NK-92 (cell line): ENCODE results near the gene CCDC85C.

Experiments
- DNase-seq: peaks from one replicate; lab custom pipeline; 2025; ENCODE audit not compliant: unreplicated experiment; lab: John Stamatoyannopoulos, UW

The CCDC85C gene

DNA sequence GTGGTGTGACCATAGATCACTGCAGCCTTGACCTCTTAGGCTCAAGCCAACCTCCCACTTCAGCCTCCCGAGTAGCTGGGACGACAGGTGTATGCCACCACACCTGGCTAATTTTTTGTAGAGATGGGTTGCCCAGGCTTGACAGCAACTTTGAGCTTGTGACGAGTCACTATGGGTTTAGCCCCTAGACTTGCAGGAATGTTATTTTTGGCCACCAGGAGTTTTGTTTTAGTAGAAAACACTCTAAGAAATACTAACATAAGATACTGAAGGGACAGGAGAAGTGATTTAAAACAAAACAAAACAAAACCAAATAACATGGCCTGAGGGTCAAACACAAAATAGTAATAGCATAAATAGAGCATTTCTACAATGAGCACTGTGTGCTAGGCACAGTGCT, 149.8 kb downstream of the CCDC85C start:
- DNase-seq: no peak

DNA sequence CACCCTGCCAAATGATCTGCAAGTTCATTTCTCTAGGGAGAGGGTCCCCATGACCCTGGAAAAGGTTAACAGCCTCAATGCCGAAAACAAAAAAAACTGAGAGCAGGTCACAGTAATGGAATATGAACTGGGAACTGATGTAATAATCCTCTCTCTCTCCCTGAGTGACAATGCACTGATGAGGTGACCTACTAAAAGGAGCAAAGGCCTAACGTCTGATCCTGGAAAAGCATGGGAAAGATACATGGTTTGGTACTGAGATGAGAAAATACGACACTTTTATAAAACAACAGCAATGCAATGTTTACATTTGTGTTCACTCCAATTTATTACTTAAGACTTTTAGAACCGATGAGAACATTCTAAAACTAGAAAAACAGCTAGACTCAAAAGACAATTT, 151.0 kb downstream of the CCDC85C start:
- no peak for DNase-seq

DNA sequence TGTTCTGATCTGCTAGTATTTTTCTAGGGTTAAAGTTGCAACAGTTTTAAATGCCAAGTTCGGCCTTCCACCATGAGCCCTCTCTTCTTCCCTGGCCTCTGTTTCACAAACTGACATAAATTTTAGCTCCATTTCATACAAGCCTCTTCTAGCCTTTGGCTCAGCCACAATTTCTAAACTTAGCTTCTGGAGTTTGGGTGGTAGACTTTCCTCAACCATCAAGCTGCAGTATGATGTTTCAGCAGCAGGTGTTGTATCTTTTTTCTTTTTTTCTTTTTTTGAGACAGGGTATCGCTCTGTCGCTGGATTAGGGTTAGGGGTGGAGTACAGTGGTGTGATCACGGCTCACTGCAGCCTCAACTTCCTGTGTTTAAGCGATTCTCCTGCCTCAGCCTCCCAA, 152.8 kb downstream of the CCDC85C start:
- DNase-seq: no peak

DNA sequence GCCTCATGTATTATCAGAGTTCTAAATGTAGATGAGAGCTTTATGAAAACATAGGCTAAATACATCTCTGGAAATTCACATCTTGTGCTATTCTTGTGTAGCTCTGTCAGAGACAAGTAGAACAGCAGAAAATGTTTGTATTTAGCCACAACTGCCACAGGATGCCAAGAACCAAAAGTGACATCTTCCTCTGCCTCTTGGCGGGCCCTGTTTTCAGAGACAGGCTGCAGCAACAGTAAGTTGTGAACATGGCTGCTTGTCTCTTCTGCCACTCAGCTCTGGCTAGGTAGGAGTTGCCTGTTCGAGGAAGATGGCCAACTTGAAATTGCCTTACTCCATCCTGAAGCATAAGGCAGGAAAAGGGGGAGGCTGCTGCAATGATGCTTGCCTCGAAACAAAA, 153.7 kb downstream of the CCDC85C start:
- no peak for DNase-seq
